WTC11 (cell line): Measurements from ENCODE around the gene ANAPC7. TPM values are rescaled to one million over a fixed set of nuclear protein-coding genes. Genes with fewer than 3 reads are reported as not detected.
A peak's percentile ranks its signal among the peaks of the same experiment; 100 is the strongest.
"Not testable (repeated sequence)": the region's sequence is repeated elsewhere in the genome, so short reads cannot be mapped to it uniquely, and the experiment has no call there.

Experiments used
- ATAC-seq: fragments of 200-7000 bp; cut with Tn5 transposase; 2 replicates; pipeline ENCODE4 v1.10.0; 2021; ENCODE audit warnings: mild to moderate bottlenecking, moderate library complexity
- CTCF ChIA-PET: fragments of 300-600 bp; sonication (Branson Sonifier 250); formaldehyde crosslinking; loops from one replicate; lab custom pipeline; 2021; ENCODE audit warnings: antibody characterized with exemption; lab: Charles Lee
- POLR2A ChIA-PET: fragments of 350-600 bp; sonication (Branson Sonifier 250); formaldehyde crosslinking; loops from one replicate; lab custom pipeline; 2021; ENCODE audit warnings: antibody characterized with exemption; lab: Charles Lee
- DNase-seq: peaks from one replicate; pipeline ENCODE4 v3.0.0; 2021; ENCODE audit warnings: low spot score
- H3K27ac Mint-ChIP-seq: 2 replicates; pipeline ENCODE4 v1.8.0; 2021; ENCODE audit warnings: mixed read lengths
- H3K27me3 Mint-ChIP-seq: 2 replicates; pipeline ENCODE4 v1.8.0; 2021; ENCODE audit warnings: low read depth, mild to moderate bottlenecking, moderate library complexity, mixed read lengths
- H3K36me3 Mint-ChIP-seq: 2 replicates; pipeline ENCODE4 v1.8.0; 2021; ENCODE audit warnings: mixed read lengths
- H3K4me1 Mint-ChIP-seq: 2 replicates; pipeline ENCODE4 v1.8.0; 2022; ENCODE audit warnings: mixed read lengths
- H3K4me3 Mint-ChIP-seq: 2 replicates; pipeline ENCODE4 v1.8.0; 2021; ENCODE audit warnings: mild to moderate bottlenecking, moderate library complexity, mixed read lengths
- H3K9me3 Mint-ChIP-seq: 2 replicates; pipeline ENCODE4 v1.8.0; 2021; ENCODE audit warnings: mixed read lengths
- AR ChIP-seq: fragments of 250-450 bp; sonication (Bioruptor Pico); IDR thresholded peaks from 2 replicates; pipeline ENCODE4 v1.9.0; 2021; ENCODE audit warnings: mild to moderate bottlenecking
- CDX4 ChIP-seq: fragments of 250-450 bp; sonication (Bioruptor Pico); IDR thresholded peaks from 2 replicates; pipeline ENCODE4 v1.9.0; 2021; ENCODE audit warnings: moderate library complexity, mild to moderate bottlenecking, inconsistent platforms, borderline replicate concordance
- E2F1 ChIP-seq: sonication (generic); formaldehyde crosslinking; IDR thresholded peaks from 2 replicates; pipeline ENCODE4 v1.8.0; 2022; ENCODE audit warnings: mild to moderate bottlenecking, missing genetic modification reagents
- ELF4 ChIP-seq: sonication (generic); formaldehyde crosslinking; IDR thresholded peaks from 2 replicates; pipeline ENCODE4 v1.8.1; 2022; ENCODE audit warnings: low read depth, mild to moderate bottlenecking, moderate library complexity, missing genetic modification reagents
- ERG ChIP-seq: fragments of 250-450 bp; sonication (Bioruptor Pico); IDR thresholded peaks from 2 replicates; pipeline ENCODE4 v1.8.0; 2021; ENCODE audit warnings: mild to moderate bottlenecking
- ETV6 ChIP-seq: sonication (generic); formaldehyde crosslinking; IDR thresholded peaks from 2 replicates; pipeline ENCODE4 v1.8.1; 2022; ENCODE audit warnings: mild to moderate bottlenecking, missing genetic modification reagents
- HMGA2 ChIP-seq: fragments of 250-450 bp; sonication (Bioruptor Pico); IDR thresholded peaks from 2 replicates; pipeline ENCODE4 v1.4.0; 2021; ENCODE audit warnings: mild to moderate bottlenecking, moderate library complexity
- IRF1 ChIP-seq: sonication (generic); formaldehyde crosslinking; IDR thresholded peaks from 2 replicates; pipeline ENCODE4 v1.8.0; 2023; ENCODE audit warnings: missing genetic modification reagents
- IRF2 ChIP-seq: sonication (generic); formaldehyde crosslinking; IDR thresholded peaks from 2 replicates; pipeline ENCODE4 v1.8.0; 2022; ENCODE audit warnings: low read depth, missing genetic modification reagents, borderline replicate concordance
- MAX ChIP-seq: sonication (generic); formaldehyde crosslinking; IDR thresholded peaks from 2 replicates; pipeline ENCODE4 v1.8.0; 2022; ENCODE audit warnings: mild to moderate bottlenecking, missing genetic modification reagents
- NFATC4 ChIP-seq: fragments of 250-450 bp; sonication (Bioruptor Pico); IDR thresholded peaks from 2 replicates; pipeline ENCODE4 v1.9.0; 2021; ENCODE audit warnings: mild to moderate bottlenecking
- NFYB ChIP-seq: sonication (generic); formaldehyde crosslinking; conservative IDR thresholded peaks from 2 replicates; pipeline ENCODE4 v1.8.0; 2022; ENCODE audit warnings: low read depth, missing genetic modification reagents
- PRDM15 ChIP-seq: sonication (generic); formaldehyde crosslinking; IDR thresholded peaks from 2 replicates; pipeline ENCODE4 v1.8.0; 2022; ENCODE audit warnings: missing genetic modification reagents
- RELA ChIP-seq: sonication (generic); formaldehyde crosslinking; IDR thresholded peaks from 2 replicates; pipeline ENCODE4 v1.8.1; 2022; ENCODE audit warnings: missing genetic modification reagents, mild to moderate bottlenecking, borderline replicate concordance
- SMAD3 ChIP-seq: sonication (generic); formaldehyde crosslinking; IDR thresholded peaks from 2 replicates; pipeline ENCODE4 v1.8.0; 2022; ENCODE audit warnings: missing genetic modification reagents, mild to moderate bottlenecking, borderline replicate concordance
- TEAD1 ChIP-seq: sonication (generic); formaldehyde crosslinking; IDR thresholded peaks from 2 replicates; pipeline ENCODE4 v1.8.0; 2022; ENCODE audit warnings: mild to moderate bottlenecking, missing genetic modification reagents
- ZNF121 ChIP-seq: sonication (generic); formaldehyde crosslinking; IDR thresholded peaks from 2 replicates; pipeline ENCODE4 v1.8.0; 2023; ENCODE audit warnings: missing genetic modification reagents
- ZNF138 ChIP-seq: sonication (generic); formaldehyde crosslinking; conservative IDR thresholded peaks from 2 replicates; pipeline ENCODE4 v1.8.1; 2022; ENCODE audit warnings: mild to moderate bottlenecking, moderate library complexity, missing genetic modification reagents
- ZNF416 ChIP-seq: fragments of 250-450 bp; sonication (Bioruptor Pico); IDR thresholded peaks from 2 replicates; pipeline ENCODE4 v1.9.0; 2021; ENCODE audit warnings: mild to moderate bottlenecking, inconsistent platforms
- ZNF423 ChIP-seq: fragments of 250-450 bp; sonication (Bioruptor Pico); IDR thresholded peaks from 2 replicates; pipeline ENCODE4 v2.1.2; 2022; ENCODE audit warnings: mild to moderate bottlenecking, moderate library complexity
- ZNF671 ChIP-seq: fragments of 250-450 bp; sonication (Bioruptor Pico); IDR thresholded peaks from 2 replicates; pipeline ENCODE4 v1.8.0; 2021; ENCODE audit warnings: mild to moderate bottlenecking
- ZSCAN18 ChIP-seq: fragments of 250-450 bp; sonication (Bioruptor Pico); IDR thresholded peaks from 2 replicates; pipeline ENCODE4 v2.1.2; 2022; ENCODE audit warnings: mild to moderate bottlenecking, moderate library complexity
- total RNA-seq: library from RNA; stranded (reverse); gene quantifications from 3 replicates; pipeline ENCODE4 v1.2.3, GENCODE V29; 2021

The ANAPC7 gene
- total RNA-seq, 1 experiment from 2014 or later: 93.4 TPM

GRCh38 chr12:110431957-110432587 is 28.6 kb upstream of the ANAPC7 start (continued):
- TF ChIP-seq ERG (CRISPR knock-in tag): no peak
- TF ChIP-seq ZNF121 (CRISPR knock-in tag): no peak
- no peak for TF ChIP-seq ZNF138 (CRISPR knock-in tag)
- TF ChIP-seq NFYB (CRISPR knock-in tag): no peak
- no peak for TF ChIP-seq ZNF416

- H3K4me3 Mint-ChIP-seq, POLR2A ChIA-PET, H3K36me3 Mint-ChIP-seq, H3K27me3 Mint-ChIP-seq, H3K4me1 Mint-ChIP-seq, H3K27ac Mint-ChIP-seq, CTCF ChIA-PET, H3K9me3 Mint-ChIP-seq, ATAC-seq, DNase-seq: not testable (repeated sequence)
- TF ChIP-seq PRDM15 (CRISPR knock-in tag): peak; percentile 64
Observed at GRCh38 chr12:110429676-110430075, 26.2 kb upstream of the ANAPC7 start.

- Mint-ChIP-seq H3K4me3 (no peak overlapping the region), H3K9me3 (no peaks in the 10 kb centered on the region), H3K27me3 (no peaks in the 10 kb centered on the region), H3K27ac (no peak overlapping the region), H3K4me1 (peaks cover 8% of the 10 kb centered on the region; the same call in 1 of the 2 replicates), H3K36me3 (no peaks in the 10 kb centered on the region)
- ChIA-PET CTCF (interaction anchor here (1.0 kb wide), 1 partner anchor 23 kb away, joined by 3 read pairs; the partner anchor contains the start of gene ARPC3), POLR2A (no interaction called here)
- TF ChIP-seq ZNF423 (CRISPR knock-in tag) (no peak), E2F1 (CRISPR knock-in tag) (no peak), AR (CRISPR knock-in tag) (no peak), ETV6 (CRISPR knock-in tag) (no peak), TEAD1 (no peak), IRF2 (no peak), RELA (CRISPR knock-in tag) (no peak), HMGA2 (CRISPR knock-in tag) (no peak), ELF4 (CRISPR knock-in tag) (no peak), ZNF121 (CRISPR knock-in tag) (no peak), NFATC4 (CRISPR knock-in tag) (no peak), ZNF671 (no peak), CDX4 (no peak), ZNF416 (no peak), SMAD3 (CRISPR knock-in tag) (no peak), IRF1 (no peak), ZSCAN18 (no peak), MAX (CRISPR knock-in tag) (no peak)
- DNase-seq (no peak), ATAC-seq (no peak)
Observed at GRCh38 chr12:110426406-110426805, 22.9 kb upstream of the ANAPC7 start.
